Stimulated activated naive B cell treated with anti-CD40 and anti-IgM and Interleukin-4, amounts not matched to agents 10 μg/mL and 1 μg/mL and 100 μg/mL, for 72 hours (primary cell): ENCODE measurements around the gene GTPBP8.

Source experiments
- ATAC-seq, 2 donors: fragments of 150-1000 bp; cut with Tn5 transposase; replicated peaks; 2 replicates each; pipeline ENCODE4 v1.10.0; 2021; ENCODE audit warnings: moderate library complexity in 1 of 2
- DNase-seq: peaks from one replicate; pipeline ENCODE4 v3.0.0; 2021
- H3K27ac Mint-ChIP-seq: one replicate; pipeline ENCODE4 v1.8.0; 2022; ENCODE audit warnings: mild to moderate bottlenecking, mixed read lengths
- H3K27me3 Mint-ChIP-seq, 2 donors: one replicate each; pipeline ENCODE4 v1.8.0; 2022; ENCODE audit warnings: mixed read lengths in 2 of 2
- H3K36me3 Mint-ChIP-seq, 2 donors: one replicate each; pipeline ENCODE4 v1.8.0; 2022; ENCODE audit warnings: mixed read lengths in 2 of 2, mild to moderate bottlenecking in 1 of 2
- H3K4me1 Mint-ChIP-seq, 2 donors: one replicate each; pipeline ENCODE4 v1.8.0; 2022; ENCODE audit warnings: mixed read lengths in 2 of 2, mild to moderate bottlenecking in 1 of 2
- H3K4me3 Mint-ChIP-seq, 2 donors: one replicate each; pipeline ENCODE4 v1.8.0; 2022; ENCODE audit warnings: mild to moderate bottlenecking in 2 of 2, mixed read lengths in 2 of 2, moderate library complexity in 1 of 2
- H3K9me3 Mint-ChIP-seq, 2 donors: one replicate each; pipeline ENCODE4 v1.8.0; 2022; ENCODE audit warnings: mixed read lengths in 2 of 2, mild to moderate bottlenecking in 1 of 2

The GTPBP8 gene

GRCh38 chr3:112976001-112976400 is 14.8 kb upstream of the GTPBP8 start:
- ATAC-seq = no peak
- H3K36me3 Mint-ChIP-seq = no peaks in the 10 kb centered on the region
- DNase-seq = no peak
- peaks cover 0 to 5% of the 10 kb centered on the region in 2 donors for H3K27me3 Mint-ChIP-seq
- H3K9me3 Mint-ChIP-seq = no peaks in the 10 kb centered on the region
- H3K4me3 Mint-ChIP-seq = no peak overlapping the region
- H3K4me1 Mint-ChIP-seq = peaks cover 42 to 60% of the 10 kb centered on the region in 2 donors
- peak overlapping the region; percentile 37 for H3K27ac Mint-ChIP-seq

- no peak for ATAC-seq
- Mint-ChIP-seq H3K36me3 (peaks cover 0 to 1% of the 10 kb centered on the region in 2 donors), H3K4me3 (peak overlapping the region in 1 of 2 donors; percentile 31), H3K4me1 (peaks cover 41 to 68% of the 10 kb centered on the region in 2 donors), H3K27me3 (peaks cover 0 to 5% of the 10 kb centered on the region in 2 donors), H3K9me3 (peaks cover 0 to 1% of the 10 kb centered on the region in 2 donors), H3K27ac (no peak overlapping the region)
- no peak for DNase-seq
Measured at GRCh38 chr3:112976953-112977352, 13.8 kb upstream of the GTPBP8 start.

DNA sequence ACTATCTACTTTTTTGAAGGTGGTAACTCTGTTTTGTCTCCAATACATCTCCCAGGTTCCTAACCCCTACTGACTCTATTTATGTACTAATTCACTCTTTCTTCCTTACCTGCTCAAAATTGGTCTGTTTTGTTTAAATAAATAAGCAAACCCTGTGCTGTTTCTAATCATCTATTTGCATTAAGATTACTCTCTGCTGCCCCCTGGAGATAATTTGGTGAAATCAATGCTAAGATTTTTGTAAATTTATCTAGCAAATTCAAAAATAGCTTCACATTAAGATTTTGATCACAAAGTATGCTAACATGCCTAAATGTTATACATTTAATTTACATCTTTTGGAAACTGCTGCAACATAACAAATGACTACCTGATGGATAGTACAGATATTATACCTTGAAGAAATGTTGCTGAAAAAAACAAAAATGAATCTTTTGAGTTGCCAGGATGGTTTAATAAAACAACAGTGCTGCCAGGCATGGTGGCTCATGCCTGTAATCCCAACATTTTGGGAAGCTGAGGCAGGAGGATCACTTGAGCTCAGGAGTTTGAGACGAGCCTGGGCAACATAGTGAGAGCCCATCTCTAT is 11.4 kb upstream of the GTPBP8 start:
- peaks cover 0 to 5% of the 10 kb centered on the region in 2 donors for H3K27me3 Mint-ChIP-seq
- H3K4me3 Mint-ChIP-seq = no peak overlapping the region
- H3K4me1 Mint-ChIP-seq = peaks cover 33 to 75% of the 10 kb centered on the region in 2 donors
- H3K36me3 Mint-ChIP-seq = peaks cover 0 to 4% of the 10 kb centered on the region in 2 donors
- H3K9me3 Mint-ChIP-seq = peaks cover 0 to 4% of the 10 kb centered on the region in 2 donors
- DNase-seq = no peak
- no peak for ATAC-seq
- H3K27ac Mint-ChIP-seq = no peak overlapping the region

DNA sequence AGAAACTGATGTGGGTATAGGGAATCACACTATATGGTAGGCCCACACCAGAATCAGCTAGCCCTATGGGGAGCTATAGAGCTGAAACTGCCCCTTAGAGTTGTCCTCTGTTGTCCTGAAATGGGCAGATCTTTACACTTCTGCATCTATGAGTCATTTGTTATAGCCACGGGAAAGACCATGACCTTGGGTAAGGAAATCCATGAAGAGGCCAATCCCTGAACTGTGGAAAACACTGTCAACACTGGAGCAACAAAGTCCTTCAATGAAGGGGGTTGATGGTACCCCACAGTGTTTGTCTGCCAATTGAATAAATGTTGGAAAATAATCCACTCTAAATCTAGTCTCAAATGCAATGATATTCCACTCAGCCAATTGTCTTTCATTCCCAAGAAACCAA is 10.7 kb upstream of the GTPBP8 start:
- Mint-ChIP-seq H3K27ac (no peak overlapping the region), H3K4me1 (peaks cover 27 to 75% of the 10 kb centered on the region in 2 donors), H3K36me3 (peaks cover 0 to 4% of the 10 kb centered on the region in 2 donors), H3K9me3 (peaks cover 0 to 4% of the 10 kb centered on the region in 2 donors), H3K27me3 (peaks cover 0 to 5% of the 10 kb centered on the region in 2 donors), H3K4me3 (no peak overlapping the region)
- no peak for DNase-seq
- no peak for ATAC-seq

DNA sequence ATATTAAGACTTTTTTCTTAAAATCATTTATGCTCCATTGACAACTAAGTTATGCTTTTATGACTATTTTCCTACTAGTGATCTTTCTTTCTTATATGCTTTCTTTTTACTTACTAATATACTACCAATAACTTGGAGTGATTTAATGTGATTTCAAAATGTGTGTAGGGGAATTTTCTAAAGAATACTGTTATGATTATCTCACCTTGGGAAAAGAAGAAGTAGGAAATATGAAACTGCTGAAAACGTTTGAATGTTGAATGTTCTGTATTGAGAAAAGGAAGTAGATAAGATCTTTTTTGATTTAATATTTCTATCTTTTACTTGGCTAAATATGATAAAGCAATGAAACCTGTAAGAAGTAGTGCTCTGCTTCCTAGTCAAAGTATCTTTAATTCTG is 8.1 kb upstream of the GTPBP8 start:
- Mint-ChIP-seq H3K27ac (no peak overlapping the region), H3K27me3 (peaks cover 0 to 5% of the 10 kb centered on the region in 2 donors), H3K4me3 (no peak overlapping the region), H3K4me1 (peaks cover 19 to 54% of the 10 kb centered on the region in 2 donors), H3K9me3 (peaks cover 0 to 4% of the 10 kb centered on the region in 2 donors), H3K36me3 (peaks cover 0 to 4% of the 10 kb centered on the region in 2 donors)
- ATAC-seq (peak; percentile 75 to 83), DNase-seq (no peak)

DNA sequence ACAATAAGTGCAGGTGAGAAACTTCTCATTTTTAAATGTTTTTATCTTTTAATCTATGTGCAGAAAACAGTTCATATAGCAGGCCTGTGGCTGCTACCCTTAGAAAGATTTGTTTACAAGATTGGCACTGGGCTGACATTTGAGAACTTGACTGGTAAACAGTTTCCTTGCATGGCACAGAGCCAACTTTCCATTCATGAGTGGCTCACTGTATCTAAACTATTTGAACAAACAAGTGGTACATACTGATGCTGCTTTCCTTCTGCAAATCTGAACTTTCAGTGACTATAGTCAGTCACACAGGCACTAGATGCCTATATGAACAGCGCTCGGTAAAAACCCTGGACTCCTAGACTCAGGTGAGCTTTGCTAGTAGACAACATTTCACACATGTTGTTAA is 6.3 kb upstream of the GTPBP8 start:
- H3K27ac Mint-ChIP-seq = no peak overlapping the region
- peaks cover 13 to 40% of the 10 kb centered on the region in 2 donors for H3K4me1 Mint-ChIP-seq
- DNase-seq (no peak), ATAC-seq (no peak)
- no peak overlapping the region for H3K4me3 Mint-ChIP-seq
- peaks cover 0 to 4% of the 10 kb centered on the region in 2 donors for H3K9me3 Mint-ChIP-seq
- H3K36me3 Mint-ChIP-seq = peaks cover 0 to 4% of the 10 kb centered on the region in 2 donors
- no peaks in the 10 kb centered on the region for H3K27me3 Mint-ChIP-seq

- Mint-ChIP-seq H3K4me1 (peaks cover 12 to 43% of the 10 kb centered on the region in 2 donors), H3K27ac (no peak overlapping the region), H3K4me3 (no peak overlapping the region), H3K27me3 (no peaks in the 10 kb centered on the region), H3K36me3 (no peaks in the 10 kb centered on the region), H3K9me3 (no peaks in the 10 kb centered on the region)
- no peak for ATAC-seq
- no peak for DNase-seq
Measured at GRCh38 chr3:112987710-112988334, 3.0 kb upstream of the GTPBP8 start.

DNA sequence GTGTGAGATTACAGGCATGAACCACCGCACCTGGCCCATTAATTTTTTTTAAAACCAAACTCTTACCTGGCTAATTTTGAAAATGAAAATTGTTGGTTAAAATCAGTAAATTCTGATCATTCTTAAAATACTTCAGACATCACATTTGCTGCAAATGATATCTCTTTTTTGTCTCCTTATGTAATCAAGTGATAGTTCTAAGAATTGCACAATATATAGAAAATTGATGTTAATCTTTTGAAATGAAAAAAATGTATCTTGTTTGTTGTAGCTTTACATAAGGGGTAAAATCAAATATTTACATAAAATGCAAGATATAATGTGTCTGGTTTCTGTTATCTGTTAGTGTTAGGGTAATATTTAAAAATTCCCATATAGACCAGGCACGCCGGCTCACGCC is 5.0 kb downstream of the GTPBP8 start:
- DNase-seq (no peak), ATAC-seq (no peak)
- Mint-ChIP-seq H3K27ac (no peak overlapping the region), H3K4me1 (peaks cover 8 to 17% of the 10 kb centered on the region in 2 donors), H3K4me3 (no peak overlapping the region), H3K27me3 (no peaks in the 10 kb centered on the region), H3K36me3 (peaks cover 0 to 24% of the 10 kb centered on the region in 2 donors), H3K9me3 (no peaks in the 10 kb centered on the region)

GRCh38 chr3:113000691-113001090 is 9.9 kb downstream of the GTPBP8 start:
- no peak for ATAC-seq
- Mint-ChIP-seq H3K27ac (no peak overlapping the region), H3K4me3 (no peak overlapping the region)

GRCh38 chr3:113002037-113002436 is 11.3 kb downstream of the GTPBP8 start:
- no peak overlapping the region for H3K27ac Mint-ChIP-seq
- no peaks in the 10 kb centered on the region for H3K27me3 Mint-ChIP-seq
- no peak for DNase-seq
- peaks cover 14 to 51% of the 10 kb centered on the region in 2 donors for H3K36me3 Mint-ChIP-seq
- no peak for ATAC-seq
- H3K9me3 Mint-ChIP-seq = no peaks in the 10 kb centered on the region
- H3K4me1 Mint-ChIP-seq = peaks cover 7 to 16% of the 10 kb centered on the region in 2 donors
- H3K4me3 Mint-ChIP-seq = no peak overlapping the region

More at GRCh38 chr3:113000691-113001090, 9.9 kb downstream of the GTPBP8 start:
- peaks cover 7 to 41% of the 10 kb centered on the region in 2 donors for H3K36me3 Mint-ChIP-seq
- no peaks in the 10 kb centered on the region for H3K27me3 Mint-ChIP-seq
- no peak for DNase-seq
- no peaks in the 10 kb centered on the region for H3K9me3 Mint-ChIP-seq
- H3K4me1 Mint-ChIP-seq = peaks cover 7 to 16% of the 10 kb centered on the region in 2 donors

GRCh38 chr3:113002679-113003078 is 11.9 kb downstream of the GTPBP8 start:
- Mint-ChIP-seq H3K9me3 (no peaks in the 10 kb centered on the region), H3K27me3 (no peaks in the 10 kb centered on the region), H3K27ac (peak overlapping the region; percentile 37), H3K4me1 (peaks cover 7 to 16% of the 10 kb centered on the region in 2 donors), H3K4me3 (no peak overlapping the region), H3K36me3 (peaks cover 16 to 55% of the 10 kb centered on the region in 2 donors)
- ATAC-seq = peak in 1 of 2 donors; percentile 31
- no peak for DNase-seq

GRCh38 chr3:113005611-113006010 is 14.8 kb downstream of the GTPBP8 start:
- ATAC-seq (no peak), DNase-seq (no peak)
- H3K9me3 Mint-ChIP-seq = no peaks in the 10 kb centered on the region
- H3K27me3 Mint-ChIP-seq = no peaks in the 10 kb centered on the region
- no peak overlapping the region for H3K27ac Mint-ChIP-seq
- peaks cover 22 to 55% of the 10 kb centered on the region in 2 donors for H3K36me3 Mint-ChIP-seq
- no peak overlapping the region for H3K4me3 Mint-ChIP-seq
- peaks cover 5 to 12% of the 10 kb centered on the region in 2 donors for H3K4me1 Mint-ChIP-seq

GRCh38 chr3:113006359-113007056 is 15.7 kb downstream of the GTPBP8 start:
- H3K27ac Mint-ChIP-seq = no peak overlapping the region
- no peak for DNase-seq
- H3K9me3 Mint-ChIP-seq = no peaks in the 10 kb centered on the region
- H3K4me3 Mint-ChIP-seq = no peak overlapping the region
- H3K27me3 Mint-ChIP-seq = no peaks in the 10 kb centered on the region
- H3K4me1 Mint-ChIP-seq = peaks cover 3% of the 10 kb centered on the region in 2 donors
- ATAC-seq = no peak
- peaks cover 20 to 56% of the 10 kb centered on the region in 2 donors for H3K36me3 Mint-ChIP-seq

DNA sequence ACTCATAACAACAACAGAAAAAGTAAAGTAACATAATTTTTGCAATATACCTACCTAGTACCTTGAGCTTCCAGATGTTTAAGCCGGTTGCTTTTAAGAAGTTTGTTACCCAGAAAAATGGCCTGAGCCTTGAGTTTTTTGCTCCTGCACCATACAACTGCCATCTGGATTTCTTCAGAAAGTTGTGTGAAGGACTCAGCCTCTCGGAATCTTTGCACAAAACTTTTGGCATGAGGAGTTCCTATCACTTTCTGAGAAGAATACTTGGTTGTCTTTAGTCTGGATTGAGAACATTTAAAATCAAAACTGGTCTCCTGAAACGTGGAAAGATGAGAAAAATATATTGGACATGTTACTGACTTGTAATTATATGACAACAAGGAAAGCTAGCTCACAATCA is 17.3 kb downstream of the GTPBP8 start:
- H3K27me3 Mint-ChIP-seq = no peaks in the 10 kb centered on the region
- H3K9me3 Mint-ChIP-seq = no peaks in the 10 kb centered on the region
- H3K4me3 Mint-ChIP-seq = no peak overlapping the region
- no peak overlapping the region for H3K27ac Mint-ChIP-seq
- H3K4me1 Mint-ChIP-seq = peaks cover 3 to 8% of the 10 kb centered on the region in 2 donors
- DNase-seq = no peak
- no peak for ATAC-seq
- peaks cover 25 to 64% of the 10 kb centered on the region in 2 donors for H3K36me3 Mint-ChIP-seq
